Measurements from ENCODE around the gene PCDHGA2.
A peak's percentile ranks its signal among the peaks of the same experiment; 100 is the strongest.
"Not testable (repeated sequence)": the region's sequence is repeated elsewhere in the genome, so short reads cannot be mapped to it uniquely, and the experiment has no call there.

Gene PCDHGA2

GRCh38 chr5:141349917-141350619 is 11.5 kb downstream of the PCDHGA2 start, which contains the start of gene PCDHGB1:
Gene PCDHGB1 (plus strand): TSS chr5:141350099. CDS start chr5:141350261, 162 bp downstream.
- no peak for DNase-seq (ENCODE audit: low read depth)

- no peak for DNase-seq (ENCODE audit: low read depth)
These were observed 13.0 kb downstream of the PCDHGA2 start for GRCh38 chr5:141351591-141351990.

DNA sequence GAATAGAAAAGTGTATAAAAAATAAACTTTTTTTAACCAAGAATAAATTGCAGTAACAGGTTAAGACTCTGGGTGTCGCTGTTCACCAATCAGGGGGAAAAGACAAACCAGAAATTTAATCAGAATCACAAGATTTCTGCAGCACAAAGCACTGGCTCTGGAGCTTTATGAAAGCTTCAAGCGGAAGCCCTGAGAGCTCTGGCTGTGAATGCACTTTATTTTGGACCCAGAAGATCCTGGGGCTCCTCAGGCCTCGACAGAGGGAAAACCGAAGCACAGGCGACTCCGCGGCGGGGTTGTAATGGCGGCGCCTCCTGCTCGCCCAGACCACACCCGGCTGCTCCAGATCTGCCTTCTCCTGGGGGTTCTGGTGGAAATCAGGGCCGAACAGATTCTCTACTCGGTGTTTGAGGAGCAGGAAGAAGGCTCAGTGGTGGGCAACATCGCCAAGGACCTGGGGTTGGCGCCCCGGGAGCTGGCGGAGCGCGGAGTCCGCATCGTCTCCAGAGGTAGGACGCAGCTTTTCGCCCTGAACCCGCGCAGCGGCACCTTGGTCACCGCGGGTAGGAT is 16.4 kb downstream of the PCDHGA2 start, which contains the start of gene PCDHGA4:
Gene PCDHGA4 (plus strand): TSS at position 122 of the 570 bp plus-strand sequence. CDS start 87 bp downstream, at position 209.
- DNase-seq (ENCODE audit: low read depth), result no peak

DNA sequence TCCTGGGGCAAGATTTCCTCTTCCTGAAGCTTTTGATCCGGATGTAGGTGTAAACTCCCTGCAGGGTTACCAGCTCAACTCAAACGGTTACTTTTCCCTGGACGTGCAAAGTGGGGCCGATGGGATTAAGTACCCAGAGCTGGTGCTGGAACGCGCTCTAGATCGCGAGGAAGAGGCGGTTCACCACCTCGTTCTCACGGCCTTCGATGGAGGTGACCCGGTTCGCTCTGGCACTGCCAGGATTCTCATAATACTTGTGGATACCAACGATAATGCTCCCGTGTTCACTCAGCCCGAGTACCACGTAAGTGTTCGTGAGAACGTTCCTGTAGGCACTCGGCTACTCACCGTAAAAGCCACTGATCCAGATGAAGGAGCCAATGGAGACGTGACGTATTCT is 17.1 kb downstream of the PCDHGA2 start:
- DNase-seq (ENCODE audit: low read depth), result no peak

- DNase-seq (ENCODE audit: low read depth), result no peak
These were observed 17.6 kb downstream of the PCDHGA2 start for GRCh38 chr5:141356133-141356532.

GRCh38 chr5:141356950-141357349 is 18.4 kb downstream of the PCDHGA2 start:
- DNase-seq (ENCODE audit: low read depth), result no peak

DNA sequence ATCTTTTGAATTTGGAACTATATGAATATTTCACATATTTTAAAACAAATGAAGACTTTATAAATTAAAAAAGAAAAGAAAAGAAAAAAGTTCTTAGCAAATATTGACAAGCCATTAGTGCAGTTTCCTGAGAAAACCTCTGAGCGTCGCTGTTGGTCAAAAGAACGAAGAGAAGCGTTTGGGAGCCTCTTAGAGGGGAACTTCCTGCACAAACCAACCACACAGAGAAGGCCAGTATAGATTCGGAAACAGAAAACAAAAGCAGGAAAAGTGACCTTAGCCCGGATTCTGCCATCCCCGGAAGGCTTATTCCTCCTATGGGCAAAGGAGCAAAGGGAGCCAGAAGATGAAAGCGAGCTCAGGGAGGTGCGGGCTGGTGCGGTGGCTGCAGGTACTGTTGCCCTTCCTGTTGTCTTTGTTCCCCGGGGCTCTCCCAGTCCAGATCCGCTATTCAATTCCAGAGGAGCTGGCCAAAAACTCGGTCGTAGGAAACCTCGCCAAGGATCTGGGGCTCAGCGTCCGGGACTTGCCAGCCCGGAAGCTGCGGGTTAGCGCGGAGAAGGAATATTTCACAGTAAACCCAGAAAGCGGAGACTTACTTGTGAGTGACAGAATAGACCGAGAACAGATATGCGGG is 21.3 kb downstream of the PCDHGA2 start, which contains the start of gene PCDHGB2:
Gene PCDHGB2 (plus strand): TSS at position 205 of the 637 bp plus-strand sequence. CDS start 142 bp downstream, at position 347.
- DNase-seq (ENCODE audit: low read depth), result peak; percentile 4

GRCh38 chr5:141360685-141361084 is 22.1 kb downstream of the PCDHGA2 start:
- DNase-seq (ENCODE audit: low read depth), result no peak

DNA sequence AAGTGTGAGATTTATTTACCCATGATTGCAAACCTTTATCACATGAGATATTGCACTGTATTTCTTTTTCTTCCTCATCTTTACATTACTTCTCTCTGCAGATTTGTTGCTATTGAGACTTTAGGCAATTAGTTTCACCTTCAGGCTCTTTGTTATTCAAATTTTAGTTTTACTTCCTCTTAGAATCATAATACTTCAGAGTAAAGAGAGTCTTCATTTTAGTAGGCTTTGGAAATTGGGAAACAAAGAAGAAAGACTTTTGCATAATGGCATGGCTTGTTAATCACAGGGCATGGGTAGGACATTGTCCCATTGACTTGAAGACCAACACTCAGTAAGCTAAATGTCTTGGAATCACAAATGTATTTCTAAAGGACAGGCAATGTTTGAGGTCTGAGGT is 24.2 kb downstream of the PCDHGA2 start:
- DNase-seq (ENCODE audit: low read depth), result no peak

GRCh38 chr5:141363952-141364660 is 25.5 kb downstream of the PCDHGA2 start, which contains the start of gene PCDHGA5:
Gene PCDHGA5 (plus strand): TSS chr5:141364162. CDS start chr5:141364331, 169 bp downstream.
- no peak for DNase-seq (ENCODE audit: low read depth)

DNA sequence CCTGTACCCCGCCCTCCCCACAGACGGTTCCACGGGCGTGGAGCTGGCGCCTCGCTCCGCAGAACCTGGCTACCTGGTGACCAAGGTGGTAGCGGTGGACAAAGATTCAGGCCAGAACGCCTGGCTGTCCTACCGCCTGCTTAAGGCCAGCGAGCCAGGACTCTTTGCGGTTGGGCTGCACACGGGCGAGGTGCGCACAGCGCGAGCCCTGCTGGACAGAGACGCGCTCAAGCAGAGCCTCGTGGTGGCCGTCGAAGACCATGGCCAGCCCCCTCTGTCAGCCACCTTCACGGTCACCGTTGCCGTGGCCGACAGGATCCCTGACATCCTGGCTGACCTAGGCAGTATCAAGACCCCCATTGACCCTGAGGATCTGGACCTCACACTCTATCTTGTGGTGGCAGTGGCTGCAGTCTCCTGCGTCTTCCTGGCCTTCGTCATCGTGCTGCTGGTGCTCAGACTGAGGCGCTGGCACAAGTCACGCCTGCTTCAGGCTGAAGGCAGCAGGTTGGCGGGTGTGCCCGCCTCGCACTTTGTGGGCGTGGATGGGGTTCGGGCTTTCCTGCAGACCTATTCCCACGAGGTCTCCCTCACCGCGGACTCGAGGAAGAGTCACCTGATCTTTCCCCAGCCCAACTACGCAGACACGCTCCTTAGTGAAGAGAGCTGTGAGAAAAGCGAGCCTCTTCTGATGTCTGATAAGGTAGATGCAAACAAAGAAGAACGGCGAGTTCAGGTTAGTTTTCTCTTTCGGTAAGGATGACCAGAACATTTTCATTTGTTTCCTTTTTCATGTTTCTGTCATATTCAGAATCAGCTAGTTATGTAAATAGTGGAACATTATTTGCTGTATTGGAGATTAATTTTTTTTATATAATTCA is 27.7 kb downstream of the PCDHGA2 start:
- DNase-seq (ENCODE audit: low read depth), result no peak

- no peak for DNase-seq (ENCODE audit: low read depth)
These were observed 31.7 kb downstream of the PCDHGA2 start, which contains the start of gene PCDHGB3 for GRCh38 chr5:141369994-141370848. Gene PCDHGB3 (plus strand): TSS chr5:141370242. CDS start chr5:141370395, 153 bp downstream.

- no peak for DNase-seq (ENCODE audit: low read depth)
These were observed 33.3 kb downstream of the PCDHGA2 start for GRCh38 chr5:141371572-141372475.

DNA sequence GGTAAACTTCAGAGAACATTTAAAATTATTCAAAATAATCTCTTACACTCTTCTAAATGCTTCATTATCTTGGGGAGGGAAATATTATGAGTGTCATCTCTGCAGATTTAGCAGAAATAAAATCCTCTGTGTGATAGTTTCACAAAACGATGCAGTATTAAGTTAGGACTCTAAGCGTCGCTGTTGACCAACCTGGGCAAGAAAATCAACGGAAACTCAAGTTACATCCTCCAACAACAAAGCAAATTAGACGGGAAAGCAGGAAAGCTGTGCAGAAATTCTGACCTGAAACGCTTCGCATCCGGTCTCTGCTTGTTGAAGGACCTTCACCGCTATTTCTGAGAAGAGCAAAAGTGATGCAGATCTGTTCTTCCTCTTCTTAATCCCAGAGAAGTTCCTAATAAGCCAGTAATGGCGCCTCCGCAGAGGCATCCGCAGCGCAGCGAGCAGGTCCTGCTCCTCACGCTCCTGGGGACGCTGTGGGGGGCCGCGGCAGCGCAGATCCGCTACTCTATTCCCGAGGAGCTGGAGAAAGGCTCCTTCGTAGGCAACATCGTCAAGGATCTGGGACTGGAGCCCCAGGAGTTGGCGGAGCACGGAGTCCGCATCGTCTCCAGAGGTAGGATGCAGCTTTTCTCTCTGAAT is 35.2 kb downstream of the PCDHGA2 start, which contains the start of gene PCDHGA6:
Gene PCDHGA6 (plus strand): TSS at position 219 of the 645 bp plus-strand sequence. CDS start 193 bp downstream, at position 412.
- DNase-seq (ENCODE audit: low read depth), result no peak

DNA sequence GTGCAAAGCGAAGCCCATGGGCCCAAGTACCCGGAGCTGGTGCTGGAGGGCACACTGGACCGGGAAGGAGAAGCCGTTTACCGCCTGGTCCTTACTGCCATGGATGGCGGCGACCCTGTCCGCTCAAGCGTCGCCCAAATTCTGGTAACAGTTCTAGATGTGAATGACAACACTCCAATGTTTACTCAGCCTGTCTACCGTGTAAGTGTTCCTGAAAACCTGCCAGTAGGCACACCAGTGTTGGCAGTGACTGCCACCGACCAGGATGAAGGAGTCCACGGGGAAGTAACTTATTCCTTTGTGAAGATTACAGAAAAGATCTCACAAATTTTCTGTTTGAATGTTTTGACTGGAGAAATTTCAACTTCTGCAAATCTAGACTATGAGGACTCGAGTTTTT is 36.1 kb downstream of the PCDHGA2 start:
- DNase-seq (ENCODE audit: low read depth), result no peak

GRCh38 chr5:141375444-141376155 is 37.0 kb downstream of the PCDHGA2 start:
- not testable (repeated sequence) for DNase-seq (ENCODE audit: low read depth)

GRCh38 chr5:141382469-141383294 is 44.1 kb downstream of the PCDHGA2 start, which contains the start of gene PCDHGA7:
Gene PCDHGA7 (plus strand): TSS chr5:141382742. CDS start chr5:141382900, 158 bp downstream.
- no peak for DNase-seq (ENCODE audit: low read depth)
